Neuronal stem cell (in vitro differentiated cells): ENCODE results near the gene NME7.
"Not testable (repeated sequence)": the region's sequence is repeated elsewhere in the genome, so short reads cannot be mapped to it uniquely, and the experiment has no call there.

Source experiments
- DNase-seq: peaks from one replicate; pipeline ENCODE4 v3.0.0-alpha.2; 2013; ENCODE audit warnings: low spot score
- H2AFZ ChIP-seq: one replicate; pipeline ENCODE4 v1.6.1; 2013; ENCODE audit warnings: mild to moderate bottlenecking, low read length, inconsistent platforms
- H2AK5ac ChIP-seq: 2 replicates; pipeline ENCODE4 v1.6.1; 2013; ENCODE audit warnings: low read depth, mild to moderate bottlenecking, inconsistent platforms, low read length, moderate library complexity, mixed read lengths
- H2BK120ac ChIP-seq: 2 replicates; pipeline ENCODE4 v1.6.1; 2013; ENCODE audit warnings: low read depth, mild to moderate bottlenecking, inconsistent platforms, low read length, moderate library complexity, mixed read lengths
- H2BK12ac ChIP-seq: one replicate; pipeline ENCODE4 v1.6.1; 2013; ENCODE audit warnings: low read length, inconsistent platforms
- H2BK15ac ChIP-seq: 2 replicates; pipeline ENCODE4 v1.6.1; 2013; ENCODE audit warnings: mild to moderate bottlenecking, low read length, inconsistent platforms, mixed read lengths
- H2BK5ac ChIP-seq: one replicate; pipeline ENCODE4 v1.6.1; 2013; ENCODE audit warnings: inconsistent platforms, mild to moderate bottlenecking, low read length, moderate library complexity
- H3K14ac ChIP-seq: one replicate; pipeline ENCODE4 v1.6.1; 2013; ENCODE audit warnings: low read length, inconsistent platforms
- H3K18ac ChIP-seq: 2 replicates; pipeline ENCODE4 v1.6.1; 2013; ENCODE audit warnings: low read length, inconsistent platforms
- H3K23ac ChIP-seq: 2 replicates; pipeline ENCODE4 v1.6.1; 2013; ENCODE audit warnings: low read depth, mild to moderate bottlenecking, mixed read lengths, low read length, inconsistent platforms; ENCODE audit not compliant: poor library complexity
- H3K27ac ChIP-seq: replicated peaks from 3 replicates; pipeline ENCODE4 v1.5.1; 2013; ENCODE audit warnings: low read length, inconsistent platforms
- H3K27me3 ChIP-seq, 3 experiments: 2 replicates each; pipeline ENCODE4 v1.6.1; 2013; ENCODE audit warnings: low read length in 3 of 3, mild to moderate bottlenecking in 2 of 3, inconsistent platforms in 1 of 3, low read depth in 1 of 3, mixed read lengths in 1 of 3, moderate library complexity in 1 of 3; ENCODE audit not compliant: control insufficient read depth in 3 of 3, insufficient read depth in 3 of 3
- H3K36me3 ChIP-seq, 2 donors: replicated peaks in 1 of 2; 2 replicates each; pipeline ENCODE4 v1.6.1; 2013; ENCODE audit warnings: low read length in 2 of 2; ENCODE audit not compliant: control insufficient read depth in 2 of 2, insufficient read depth in 2 of 2
- H3K4ac ChIP-seq: 2 replicates; pipeline ENCODE4 v1.6.1; 2013; ENCODE audit warnings: inconsistent platforms, mild to moderate bottlenecking, low read length, moderate library complexity
- H3K4me1 ChIP-seq, 2 donors: 1 replicate in 1 of 2; 2 replicates in 1 of 2; pipeline ENCODE4 v1.6.1; 2013; ENCODE audit warnings: low read length in 2 of 2, low read depth in 1 of 2; ENCODE audit not compliant: control insufficient read depth in 2 of 2, insufficient read depth in 1 of 2
- H3K4me2 ChIP-seq: one replicate; pipeline ENCODE4 v1.6.1; 2013; ENCODE audit warnings: mild to moderate bottlenecking, low read length, inconsistent platforms; ENCODE audit not compliant: insufficient read depth, poor library complexity, severe bottlenecking
- H3K4me3 ChIP-seq, 2 donors: 2 replicates each; pipeline ENCODE4 v1.5.1; 2013; ENCODE audit warnings: low read length in 2 of 2, mild to moderate bottlenecking in 2 of 2, inconsistent platforms in 1 of 2, moderate library complexity in 1 of 2
- H3K79me1 ChIP-seq: one replicate; pipeline ENCODE4 v1.6.1; 2013; ENCODE audit warnings: low read depth, mild to moderate bottlenecking, inconsistent platforms, low read length, moderate library complexity
- H3K9ac ChIP-seq: one replicate; pipeline ENCODE4 v1.6.1; 2013; ENCODE audit warnings: mild to moderate bottlenecking, low read depth, low read length, inconsistent platforms; ENCODE audit not compliant: poor library complexity
- H3K9me3 ChIP-seq, 2 donors: replicated peaks in 1 of 2; 2 replicates each; pipeline versions ENCODE3 to v1.6.1; 2013; ENCODE audit warnings: low read length in 2 of 2, mild to moderate bottlenecking in 2 of 2, inconsistent platforms in 1 of 2, low read depth in 1 of 2, mixed read lengths in 1 of 2, moderate library complexity in 1 of 2; ENCODE audit not compliant: control insufficient read depth in 2 of 2, insufficient read depth in 1 of 2
- H4K8ac ChIP-seq: one replicate; pipeline ENCODE4 v1.6.1; 2013; ENCODE audit warnings: low read depth, mild to moderate bottlenecking, inconsistent platforms, low read length, moderate library complexity
- H4K91ac ChIP-seq: one replicate; pipeline ENCODE4 v1.6.1; 2013; ENCODE audit warnings: low read length, low read depth, mild to moderate bottlenecking, inconsistent platforms; ENCODE audit not compliant: poor library complexity
- WGBS, 2 donors: extraction: QIAGEN DNeasy Blood & Tissue Kit; methylation state at CpG; one replicate each; pipeline ENCODE4 v1.1.7; 2013; ENCODE audit warnings: missing lambda C conversion rate in 2 of 2, mixed read lengths in 1 of 2; ENCODE audit not compliant: insufficient read length in 2 of 2, insufficient replicate concordance in 1 of 2; ENCODE audit errors: extremely low coverage in 2 of 2; 5-methylcytosine and 5-hydroxymethylcytosine counted together

Gene NME7

DNA sequence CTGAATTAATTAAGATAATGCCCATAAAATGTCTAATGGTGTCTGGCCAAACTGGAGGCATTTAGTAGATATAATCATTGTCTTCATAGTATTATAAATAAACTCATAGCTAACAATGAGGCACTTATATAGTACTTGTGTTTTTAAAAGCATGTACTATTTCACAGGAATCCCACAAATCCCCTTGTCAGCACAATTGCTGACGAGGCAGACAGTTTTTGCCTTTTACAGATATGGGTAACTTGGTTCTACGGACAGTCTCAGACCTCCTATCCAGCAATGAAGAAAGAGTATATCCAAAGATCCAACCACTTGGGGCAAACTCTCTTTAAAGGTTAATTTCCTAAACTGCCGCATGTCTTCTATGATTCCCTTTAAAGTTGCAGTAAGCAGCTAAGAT lies 187.4 kb downstream of the NME7 start:
- Histone ChIP-seq H3K14ac (no peak overlapping the region), H3K9ac (no peak overlapping the region), H2AFZ (no peak overlapping the region), H3K4me3 (no peak overlapping the region), H2BK120ac (no peak overlapping the region), H2BK12ac (no peak overlapping the region), H3K9me3 (no peaks in the 10 kb centered on the region), H4K91ac (no peak overlapping the region), H3K4ac (no peak overlapping the region), H3K27me3 (no peaks in the 10 kb centered on the region), H2AK5ac (no peak overlapping the region), H3K4me1 (peaks cover 2 to 4% of the 10 kb centered on the region in 2 donors), H2BK15ac (no peak overlapping the region), H2BK5ac (no peak overlapping the region), H4K8ac (no peak overlapping the region), H3K4me2 (no peak overlapping the region), H3K23ac (no peak overlapping the region), H3K79me1 (no peaks in the 10 kb centered on the region), H3K27ac (no peak overlapping the region), H3K18ac (no peak overlapping the region), H3K36me3 (no peaks in the 10 kb centered on the region)
- DNase-seq, result no peak
- WGBS, 2 donors, result no CpG with 5 or more reads among the region's 3 CpGs

GRCh38 chr1:169179431-169179830 lies 188.2 kb downstream of the NME7 start:
- H3K27me3 ChIP-seq, H3K9ac ChIP-seq, H3K23ac ChIP-seq, H2BK12ac ChIP-seq, H3K18ac ChIP-seq, H3K79me1 ChIP-seq, H3K4me1 ChIP-seq, H3K36me3 ChIP-seq, H3K4ac ChIP-seq, DNase-seq, H3K4me2 ChIP-seq, H4K91ac ChIP-seq, H2BK15ac ChIP-seq, H3K4me3 ChIP-seq, H3K9me3 ChIP-seq, H2BK120ac ChIP-seq, H3K14ac ChIP-seq, H4K8ac ChIP-seq, H2AFZ ChIP-seq, H2BK5ac ChIP-seq, H3K27ac ChIP-seq, H2AK5ac ChIP-seq: not testable (repeated sequence)
- WGBS, 2 donors, result no CpG with 5 or more reads among the region's 3 CpGs

DNA sequence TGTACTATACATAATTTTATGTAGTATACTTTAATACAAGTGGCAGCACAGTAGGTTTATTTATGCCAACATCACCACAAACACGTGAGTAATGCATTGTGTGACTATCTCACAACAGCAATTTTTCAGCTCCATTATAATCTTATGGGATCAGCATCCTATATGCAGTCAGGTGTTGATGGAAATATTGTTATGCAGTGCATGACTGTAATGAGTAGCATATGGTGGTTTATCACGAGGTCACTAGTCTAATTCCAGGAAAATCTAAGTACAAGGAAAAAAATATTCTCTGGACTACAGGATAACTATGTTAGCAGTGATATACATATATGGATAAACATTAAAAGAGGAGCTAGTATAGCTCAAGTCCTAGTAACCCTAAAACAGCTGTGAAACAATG lies 192.1 kb downstream of the NME7 start:
- Histone ChIP-seq H3K4me2 (no peak overlapping the region), H2BK15ac (no peak overlapping the region), H3K36me3 (no peaks in the 10 kb centered on the region), H3K27me3 (no peaks in the 10 kb centered on the region), H4K91ac (no peak overlapping the region), H3K4me1 (no peaks in the 10 kb centered on the region), H2AFZ (no peak overlapping the region), H2BK12ac (no peak overlapping the region), H2BK120ac (no peak overlapping the region), H3K9ac (no peak overlapping the region), H3K18ac (no peak overlapping the region), H3K23ac (no peak overlapping the region), H3K4me3 (no peak overlapping the region), H2AK5ac (no peak overlapping the region), H2BK5ac (no peak overlapping the region), H3K14ac (no peak overlapping the region), H3K79me1 (no peaks in the 10 kb centered on the region), H3K27ac (no peak overlapping the region), H4K8ac (no peak overlapping the region), H3K9me3 (no peaks in the 10 kb centered on the region), H3K4ac (no peak overlapping the region)
- DNase-seq, result no peak
- WGBS, 2 donors, result no CpG with 5 or more reads among the region's 2 CpGs

DNA sequence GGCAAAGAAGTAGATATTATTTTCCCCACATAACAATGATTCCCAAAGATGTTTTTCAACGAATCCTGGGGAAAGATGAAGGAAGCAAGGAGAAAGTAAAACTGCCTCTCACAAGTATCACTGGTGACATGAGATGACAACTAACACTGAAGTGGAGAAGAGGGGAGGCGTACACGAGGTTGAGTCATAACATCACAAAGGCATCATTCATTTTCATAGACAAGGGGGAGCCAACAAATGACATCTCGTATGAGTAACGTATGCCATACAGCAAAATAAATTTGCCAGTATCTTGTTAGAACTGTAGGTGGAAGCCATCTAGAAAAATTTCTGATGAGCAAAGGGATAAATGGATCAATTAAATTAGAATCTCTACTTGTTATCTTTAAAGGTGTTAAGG lies 204.5 kb downstream of the NME7 start:
- Histone ChIP-seq H3K4ac (no peak overlapping the region), H4K91ac (no peak overlapping the region), H2BK120ac (no peak overlapping the region), H3K27me3 (no peaks in the 10 kb centered on the region), H3K4me2 (no peak overlapping the region), H3K4me1 (no peaks in the 10 kb centered on the region), H3K9ac (no peak overlapping the region), H3K4me3 (no peak overlapping the region), H3K23ac (no peak overlapping the region), H2BK12ac (no peak overlapping the region), H3K18ac (no peak overlapping the region), H3K79me1 (peaks cover 1% of the 10 kb centered on the region), H3K36me3 (no peaks in the 10 kb centered on the region), H4K8ac (no peak overlapping the region), H3K27ac (no peak overlapping the region), H2BK5ac (no peak overlapping the region), H3K9me3 (peaks cover 0 to 2% of the 10 kb centered on the region in 2 donors), H3K14ac (no peak overlapping the region), H2AK5ac (no peak overlapping the region), H2BK15ac (no peak overlapping the region), H2AFZ (no peak overlapping the region)
- WGBS, 2 donors, result no CpG with 5 or more reads among the region's 5 CpGs
- DNase-seq, result no peak
